VCaP (cell line): ENCODE measurements around the gene PDGFD.

ENCODE experiments used
- H3K27ac ChIP-seq: fragments of 450-650 bp; 2 replicates; pipeline ENCODE4 v1.5.1; 2017
- TF ChIP-seq, protein P1 (sequence below): fragments of 450-650 bp; conservative IDR thresholded peaks from 2 replicates; pipeline ENCODE4 v1.5.1; 2017; ENCODE audit warnings: mild to moderate bottlenecking, moderate library complexity

PDGFD gene

GRCh38 chr11:104086621-104087020 is 77.3 kb downstream of the PDGFD start:
- TF ChIP-seq, protein P1, sequence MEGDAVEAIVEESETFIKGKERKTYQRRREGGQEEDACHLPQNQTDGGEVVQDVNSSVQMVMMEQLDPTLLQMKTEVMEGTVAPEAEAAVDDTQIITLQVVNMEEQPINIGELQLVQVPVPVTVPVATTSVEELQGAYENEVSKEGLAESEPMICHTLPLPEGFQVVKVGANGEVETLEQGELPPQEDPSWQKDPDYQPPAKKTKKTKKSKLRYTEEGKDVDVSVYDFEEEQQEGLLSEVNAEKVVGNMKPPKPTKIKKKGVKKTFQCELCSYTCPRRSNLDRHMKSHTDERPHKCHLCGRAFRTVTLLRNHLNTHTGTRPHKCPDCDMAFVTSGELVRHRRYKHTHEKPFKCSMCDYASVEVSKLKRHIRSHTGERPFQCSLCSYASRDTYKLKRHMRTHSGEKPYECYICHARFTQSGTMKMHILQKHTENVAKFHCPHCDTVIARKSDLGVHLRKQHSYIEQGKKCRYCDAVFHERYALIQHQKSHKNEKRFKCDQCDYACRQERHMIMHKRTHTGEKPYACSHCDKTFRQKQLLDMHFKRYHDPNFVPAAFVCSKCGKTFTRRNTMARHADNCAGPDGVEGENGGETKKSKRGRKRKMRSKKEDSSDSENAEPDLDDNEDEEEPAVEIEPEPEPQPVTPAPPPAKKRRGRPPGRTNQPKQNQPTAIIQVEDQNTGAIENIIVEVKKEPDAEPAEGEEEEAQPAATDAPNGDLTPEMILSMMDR: no peak
- H3K27ac ChIP-seq: no peak overlapping the region

GRCh38 chr11:104078995-104079394 is 85.0 kb downstream of the PDGFD start:
- TF ChIP-seq, protein P1: no peak
- no peak overlapping the region for H3K27ac ChIP-seq

DNA sequence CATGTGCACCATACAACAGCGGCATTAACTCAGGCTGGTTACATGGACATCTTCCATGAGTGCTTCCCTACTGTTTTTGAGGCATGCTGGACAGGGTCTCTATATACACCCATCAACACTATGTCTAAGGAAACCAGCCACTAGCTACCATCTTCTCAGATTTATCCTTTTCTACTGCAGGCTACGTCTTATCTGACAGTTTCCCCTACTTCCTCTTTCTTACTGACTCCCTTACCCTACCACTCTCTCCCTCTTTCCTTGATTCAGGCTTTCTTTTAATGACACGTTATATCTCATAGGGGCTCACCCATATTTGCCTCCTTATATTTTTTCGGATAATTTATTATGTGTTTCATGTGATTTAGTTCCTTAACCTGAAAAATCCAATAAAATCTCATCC is 85.7 kb downstream of the PDGFD start:
- TF ChIP-seq, protein P1: no peak
- no peak overlapping the region for H3K27ac ChIP-seq

- no peak overlapping the region for H3K27ac ChIP-seq
- TF ChIP-seq, protein P1: no peak
Observed at GRCh38 chr11:104076455-104076854, 87.5 kb downstream of the PDGFD start.

GRCh38 chr11:104075706-104076105 is 88.2 kb downstream of the PDGFD start:
- TF ChIP-seq, protein P1: no peak
- H3K27ac ChIP-seq: no peak overlapping the region

- TF ChIP-seq, protein P1: no peak
- no peak overlapping the region for H3K27ac ChIP-seq
Observed at GRCh38 chr11:104075091-104075490, 88.9 kb downstream of the PDGFD start.

GRCh38 chr11:104073950-104074705 is 89.8 kb downstream of the PDGFD start:
- TF ChIP-seq, protein P1: no peak
- H3K27ac ChIP-seq: no peak overlapping the region
